Right lobe of liver (tissue), 4 donors: ENCODE data around the gene MYH14.

ENCODE experiments used
- POLR2A ChIP-seq: fragments of 450-650 bp; IDR thresholded peaks from one replicate; pipeline ENCODE4 v1.6.1; 2017; ENCODE audit warnings: antibody characterized with exemption, mild to moderate bottlenecking
- TF ChIP-seq, protein P1 (sequence below), 4 donors: fragments of 200-600 bp in 3 of 4; fragments of 450-650 bp in 1 of 4; IDR thresholded peaks; one replicate each; pipeline versions ENCODE4 v1.5.1 to v1.8.0; 2016 to 2022; ENCODE audit warnings: antibody characterized with exemption in 4 of 4, mild to moderate bottlenecking in 2 of 4
- donor health status: DM: no; HTN: no; CAD: no.
- donor health status: DM: no; HTN: no; CAD: no.
- donor health status: DM: no; HTN: yes; CAD: no.

DNA sequence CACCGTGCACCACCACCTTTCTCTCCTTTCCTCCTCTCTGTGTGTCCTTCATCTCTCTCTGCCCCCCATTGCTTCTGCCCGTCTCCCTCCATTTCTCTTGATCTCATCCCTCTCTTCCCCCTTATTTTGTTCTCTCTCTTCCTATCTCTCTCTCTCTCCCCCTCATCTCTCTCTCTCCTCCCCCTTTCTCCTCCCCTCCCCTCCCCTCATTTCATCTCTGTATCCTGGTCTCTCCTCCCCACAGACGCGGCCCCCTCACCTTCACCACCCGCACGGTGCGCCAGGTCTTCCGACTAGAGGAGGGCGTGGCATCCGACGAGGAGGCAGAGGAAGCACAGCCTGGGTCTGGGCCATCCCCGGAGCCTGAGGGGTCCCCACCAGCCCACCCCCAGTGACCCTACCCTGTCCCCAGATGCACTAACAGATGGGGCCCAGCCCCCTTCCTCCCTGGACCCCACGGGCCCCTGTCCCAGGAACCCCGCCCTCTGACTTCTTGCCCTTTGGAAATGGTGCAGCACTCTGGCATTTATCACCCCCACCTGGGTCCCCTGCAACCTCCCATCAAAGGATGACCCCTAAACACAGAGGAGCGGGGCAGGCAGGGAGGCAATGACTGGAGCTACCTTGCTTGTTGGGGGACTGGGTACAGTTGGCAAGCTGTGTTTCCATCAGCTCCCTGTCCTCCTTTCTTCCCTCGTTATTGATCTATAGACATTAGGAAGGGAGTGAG is 106.1 kb downstream of the MYH14 start:
- TF ChIP-seq, protein P1, sequence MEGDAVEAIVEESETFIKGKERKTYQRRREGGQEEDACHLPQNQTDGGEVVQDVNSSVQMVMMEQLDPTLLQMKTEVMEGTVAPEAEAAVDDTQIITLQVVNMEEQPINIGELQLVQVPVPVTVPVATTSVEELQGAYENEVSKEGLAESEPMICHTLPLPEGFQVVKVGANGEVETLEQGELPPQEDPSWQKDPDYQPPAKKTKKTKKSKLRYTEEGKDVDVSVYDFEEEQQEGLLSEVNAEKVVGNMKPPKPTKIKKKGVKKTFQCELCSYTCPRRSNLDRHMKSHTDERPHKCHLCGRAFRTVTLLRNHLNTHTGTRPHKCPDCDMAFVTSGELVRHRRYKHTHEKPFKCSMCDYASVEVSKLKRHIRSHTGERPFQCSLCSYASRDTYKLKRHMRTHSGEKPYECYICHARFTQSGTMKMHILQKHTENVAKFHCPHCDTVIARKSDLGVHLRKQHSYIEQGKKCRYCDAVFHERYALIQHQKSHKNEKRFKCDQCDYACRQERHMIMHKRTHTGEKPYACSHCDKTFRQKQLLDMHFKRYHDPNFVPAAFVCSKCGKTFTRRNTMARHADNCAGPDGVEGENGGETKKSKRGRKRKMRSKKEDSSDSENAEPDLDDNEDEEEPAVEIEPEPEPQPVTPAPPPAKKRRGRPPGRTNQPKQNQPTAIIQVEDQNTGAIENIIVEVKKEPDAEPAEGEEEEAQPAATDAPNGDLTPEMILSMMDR (IDR thresholded peaks at IDR 0.05), result no peak
- TF ChIP-seq POLR2A, result no peak
